ENCODE results near the gene XPO5. TPM values are rescaled to one million over a fixed set of nuclear protein-coding genes. Genes with fewer than 3 reads are reported as not detected.
A peak's percentile ranks its signal among the peaks of the same experiment; 100 is the strongest.

Gene XPO5
- total RNA-seq, 1 experiment from 2014 or later = 55.3 TPM

GRCh38 chr6:43520097-43520496, 55.7 kb downstream of the XPO5 start:
- no peak for DNase-seq (ENCODE audit: extremely low read depth, low read depth)

- no peak for DNase-seq (ENCODE audit: extremely low read depth, low read depth)
Measured at GRCh38 chr6:43517505-43518357, 58.1 kb downstream of the XPO5 start.

DNA sequence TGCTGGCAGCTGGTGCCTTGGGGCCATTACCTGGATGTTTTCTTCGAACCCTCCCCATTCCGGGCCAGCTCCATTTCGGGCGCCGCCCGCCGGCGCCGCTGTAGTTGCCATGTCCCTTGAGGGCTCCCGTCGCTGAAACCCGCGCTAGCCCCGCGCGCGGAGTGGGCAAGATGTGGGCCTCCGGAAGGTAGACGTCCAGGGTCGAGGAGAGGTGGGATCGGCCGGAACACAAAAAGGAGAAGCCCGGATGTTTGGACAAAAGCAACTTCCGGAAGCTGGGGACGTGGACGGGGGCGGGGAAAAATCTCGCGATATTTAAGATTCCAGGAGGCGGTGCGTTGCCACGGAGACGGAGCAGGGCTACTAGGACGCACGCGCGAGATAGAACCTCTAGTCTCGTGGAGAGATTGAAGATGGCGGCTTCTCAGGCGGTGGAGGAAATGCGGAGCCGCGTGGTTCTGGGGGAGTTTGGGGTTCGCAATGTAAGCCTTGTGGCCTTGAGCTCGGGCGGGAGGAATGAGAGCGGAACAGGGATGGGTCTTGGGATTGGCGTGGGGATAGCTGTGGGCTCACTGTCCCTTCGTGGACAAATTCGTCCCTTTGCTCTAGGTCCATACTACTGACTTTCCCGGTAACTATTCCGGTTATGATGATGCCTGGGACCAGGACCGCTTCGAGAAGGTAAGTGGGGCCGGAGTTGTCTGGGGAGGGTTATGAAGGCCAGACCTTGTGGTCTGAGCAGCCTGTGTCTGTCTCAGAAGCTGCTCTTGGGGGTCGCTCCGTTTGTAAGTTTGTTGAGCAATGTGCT, 58.9 kb downstream of the XPO5 start, which contains the start of the genes POLR1C and YIPF3:
TSS of gene POLR1C (plus strand) at position 393 of the 808 bp plus-strand sequence. CDS start at position 414, 21 bp downstream.
TSS of gene YIPF3 (minus strand) at position 230 of the 808 bp plus-strand sequence. CDS start at position 111, 119 bp downstream.
- peak; percentile 97 for DNase-seq (ENCODE audit: extremely low read depth, low read depth)

GRCh38 chr6:43516367-43516696, 59.5 kb downstream of the XPO5 start:
- no peak for DNase-seq (ENCODE audit: extremely low read depth, low read depth)

DNA sequence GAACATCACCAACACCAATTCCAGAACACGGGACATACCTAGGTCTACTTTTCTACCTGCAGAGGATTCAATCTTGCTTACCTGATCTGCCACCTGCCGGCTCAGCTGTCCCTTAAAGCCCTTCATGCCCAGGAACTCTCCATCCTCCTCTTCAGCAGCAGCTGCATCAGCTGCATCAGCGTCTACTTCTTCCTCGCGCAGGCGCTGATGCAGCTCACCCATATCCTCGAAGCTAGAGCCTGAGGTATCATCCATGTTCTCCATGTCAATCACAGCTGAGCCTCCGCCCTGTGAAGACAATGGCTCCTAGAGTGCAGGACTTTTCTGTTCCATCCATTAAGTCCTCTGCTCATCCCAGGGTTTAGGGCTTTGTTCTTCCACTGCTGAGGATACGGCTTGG, 60.0 kb downstream of the XPO5 start:
- no peak for DNase-seq (ENCODE audit: extremely low read depth, low read depth)

GRCh38 chr6:43511824-43512415, 63.9 kb downstream of the XPO5 start:
- DNase-seq (ENCODE audit: extremely low read depth, low read depth) = no peak

DNA sequence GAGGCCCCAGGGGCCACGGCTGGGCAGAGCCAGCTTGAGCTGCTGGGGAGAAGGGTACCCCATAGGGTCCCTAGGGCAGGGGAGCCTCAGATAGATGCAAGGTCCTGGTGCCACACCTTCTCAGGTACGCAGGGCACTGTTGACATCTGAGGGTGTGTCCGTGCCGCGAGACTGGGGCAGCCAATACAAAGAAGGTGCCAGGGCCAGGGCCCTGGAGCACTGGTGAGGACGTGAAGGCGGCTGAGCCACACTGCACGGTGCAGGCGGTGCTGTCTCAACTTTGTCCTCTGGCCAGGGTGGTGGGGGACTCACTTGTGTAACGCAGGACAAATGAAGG, 65.0 kb downstream of the XPO5 start:
- DNase-seq (ENCODE audit: extremely low read depth, low read depth) = no peak

DNA sequence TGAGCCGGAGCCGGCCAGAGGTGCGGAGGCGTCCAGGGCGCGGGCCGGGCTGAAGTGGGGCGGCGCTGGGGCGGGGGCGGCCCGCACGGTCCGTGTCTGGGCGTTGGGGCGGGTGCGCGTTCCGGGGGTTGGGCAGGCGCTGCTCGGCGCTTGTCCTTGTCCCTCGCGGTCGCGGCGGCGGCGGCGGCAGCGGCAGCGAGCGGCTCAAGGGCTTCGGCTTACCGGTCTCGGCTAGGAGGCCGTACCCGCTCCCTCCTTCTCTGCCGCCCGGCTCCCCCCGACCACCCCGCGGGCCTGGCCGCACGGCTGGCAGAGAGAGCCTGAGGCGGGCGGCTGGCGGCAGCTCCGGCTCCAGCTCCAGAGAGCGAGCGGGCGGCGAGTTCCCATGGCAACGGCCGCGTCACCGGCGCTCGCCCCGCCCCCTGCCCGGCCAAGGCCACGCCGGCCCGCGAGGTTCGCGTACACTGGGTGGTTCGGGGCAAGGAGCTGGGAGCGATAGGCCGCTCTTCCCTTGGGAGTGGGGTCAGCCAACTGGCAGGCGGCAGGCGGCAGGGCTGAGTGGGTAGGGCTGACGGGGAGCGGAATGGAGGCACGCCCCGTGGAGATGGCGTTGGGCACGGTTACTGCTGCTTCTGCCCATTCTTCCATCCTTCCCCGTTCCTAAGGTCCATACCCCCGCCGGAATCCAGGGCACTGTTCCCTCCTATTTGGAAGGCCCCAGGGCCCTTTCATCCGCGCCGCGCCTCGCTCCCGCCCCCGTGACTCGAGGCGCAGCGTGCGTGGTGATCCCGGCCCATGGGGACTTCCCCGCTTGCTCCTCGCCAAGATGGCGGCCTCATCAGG, 65.6 kb downstream of the XPO5 start, which contains the start of gene LRRC73:
TSS of gene LRRC73 (minus strand) at position 363 of the 843 bp plus-strand sequence. CDS start 561 bp downstream, outside the sequence.
- DNase-seq (ENCODE audit: extremely low read depth, low read depth) = peak; percentile 60

- no peak for DNase-seq (ENCODE audit: extremely low read depth, low read depth)
Measured at GRCh38 chr6:43509142-43509983, 66.5 kb downstream of the XPO5 start.

DNA sequence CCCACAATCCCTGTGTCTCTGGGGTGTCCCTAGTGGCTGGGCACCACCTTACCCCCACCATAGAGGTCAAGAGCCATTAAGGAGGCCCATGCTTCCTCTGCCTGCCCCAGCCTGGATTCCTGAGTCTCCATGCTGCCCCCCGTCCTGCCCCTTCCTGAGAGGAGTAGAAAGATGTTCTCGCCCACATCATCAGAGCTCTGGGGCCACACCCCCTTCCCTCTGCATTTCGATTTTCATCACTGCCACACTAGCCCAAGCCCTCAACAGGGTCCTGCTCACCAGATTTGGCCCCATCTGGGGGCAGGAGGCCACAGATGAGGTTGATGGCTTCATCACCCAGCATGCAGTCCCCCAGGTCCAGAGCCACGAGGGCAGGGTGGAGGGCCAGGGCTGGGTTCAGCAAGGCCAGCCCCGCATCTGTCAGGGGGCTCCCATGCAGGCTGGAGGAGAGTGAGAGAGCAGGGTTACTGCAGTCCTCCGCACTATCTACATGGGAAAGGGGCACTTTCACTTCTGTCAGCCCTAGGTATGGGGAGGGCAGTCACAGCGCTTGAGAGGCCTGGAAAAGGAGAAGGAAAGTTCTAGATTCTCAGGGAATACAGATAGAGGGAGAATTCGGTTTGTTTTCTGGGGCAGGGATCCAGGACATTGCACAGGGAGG, 67.2 kb downstream of the XPO5 start:
- DNase-seq (ENCODE audit: extremely low read depth, low read depth) = no peak

DNA sequence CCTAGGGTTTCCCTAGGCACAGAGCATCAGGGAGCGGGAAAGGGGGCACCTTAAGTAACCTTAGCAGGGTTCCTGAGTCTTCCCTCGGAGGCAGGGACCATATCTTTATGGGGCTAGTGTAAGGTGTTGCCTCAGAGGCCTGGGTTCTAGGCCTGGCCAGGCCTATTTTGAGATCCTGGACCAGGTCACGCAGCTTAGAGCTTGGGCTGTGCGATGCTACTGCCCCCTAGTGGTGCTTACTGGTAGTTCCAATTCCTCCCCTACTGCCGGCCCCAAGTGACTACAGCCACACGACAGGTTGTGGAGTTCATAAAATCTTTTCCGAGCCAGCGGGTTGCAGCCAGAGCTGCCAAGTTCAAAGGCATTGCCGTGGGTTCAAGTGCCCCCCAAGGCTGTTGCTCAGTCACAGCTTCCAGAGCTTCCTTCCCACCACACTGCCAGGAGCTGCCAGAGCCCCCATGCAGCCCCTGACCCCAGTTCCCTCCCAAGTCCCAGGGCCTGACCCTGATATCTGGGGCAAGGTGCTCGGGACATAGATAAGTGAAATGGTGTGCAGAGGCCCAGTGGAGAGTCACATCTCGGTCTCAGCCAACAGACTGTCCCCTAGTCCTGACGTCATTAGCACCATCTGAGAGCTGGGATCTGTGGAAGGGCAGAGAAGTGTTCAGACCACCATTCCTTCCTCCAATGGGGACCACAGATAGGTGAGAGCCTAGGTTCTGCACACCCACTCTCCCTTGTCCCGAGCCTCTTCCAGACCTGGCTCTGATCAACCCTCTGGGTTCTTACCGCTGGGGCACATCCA, 69.0 kb downstream of the XPO5 start:
- peak; percentile 67 for DNase-seq (ENCODE audit: extremely low read depth, low read depth)

DNA sequence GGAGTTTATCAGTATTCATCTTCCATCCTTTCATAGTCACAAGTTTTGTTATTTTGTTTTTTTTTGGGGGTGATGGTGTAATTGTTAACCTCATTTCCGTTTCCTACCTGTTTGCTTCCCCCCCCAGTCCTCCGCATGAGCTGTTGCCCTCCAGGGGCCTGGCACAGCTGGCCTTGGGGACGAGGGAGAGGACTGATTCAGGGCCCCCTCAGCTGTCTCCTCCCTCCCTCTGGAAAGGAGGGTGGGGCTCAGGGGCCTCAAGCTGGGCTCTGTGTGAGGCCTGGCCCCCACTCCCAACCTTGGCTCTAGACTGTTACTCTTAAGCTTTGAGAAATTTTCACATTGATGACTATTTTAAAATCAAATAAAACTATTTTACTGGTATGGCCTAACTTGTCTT, 69.7 kb downstream of the XPO5 start:
- no peak for DNase-seq (ENCODE audit: extremely low read depth, low read depth)

- DNase-seq (ENCODE audit: extremely low read depth, low read depth) = no peak
Measured at GRCh38 chr6:43505718-43506117, 70.1 kb downstream of the XPO5 start.

- no peak for DNase-seq (ENCODE audit: extremely low read depth, low read depth)
Measured at GRCh38 chr6:43504756-43505593, 70.9 kb downstream of the XPO5 start.

GRCh38 chr6:43503443-43503842, 72.4 kb downstream of the XPO5 start:
- DNase-seq (ENCODE audit: extremely low read depth, low read depth) = no peak

DNA sequence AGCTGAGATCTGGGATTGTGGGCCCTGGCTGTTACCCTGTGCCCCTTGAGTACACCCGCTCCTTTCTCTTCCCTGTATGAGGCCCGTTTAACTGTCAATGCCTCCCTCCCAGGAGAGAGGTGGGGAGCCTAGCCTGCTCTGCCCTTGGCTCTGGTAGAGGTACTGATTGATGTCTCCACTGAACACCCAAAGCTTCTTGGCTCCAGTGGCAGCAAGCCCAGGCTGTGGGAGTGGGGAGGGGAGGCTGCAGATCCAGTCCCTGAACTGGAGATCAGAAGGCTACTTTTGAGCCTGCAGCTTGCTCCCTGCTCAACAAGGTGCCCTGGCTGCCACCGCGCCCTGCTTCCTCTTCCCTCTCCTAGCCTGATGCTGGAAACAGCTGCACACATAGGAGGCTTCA, 73.2 kb downstream of the XPO5 start:
- no peak for DNase-seq (ENCODE audit: extremely low read depth, low read depth)

GRCh38 chr6:43500921-43501320, 74.9 kb downstream of the XPO5 start:
- DNase-seq (ENCODE audit: extremely low read depth, low read depth) = no peak
